ENCODE results near the gene TICRR. TPM values are rescaled to one million over a fixed set of nuclear protein-coding genes. Genes with fewer than 3 reads are reported as not detected.

Gene TICRR
- total and polyA plus RNA-seq, 2 experiments from 2014 or later: 2.7 to 11.0 TPM

GRCh38 chr15:89665449-89666181 lies 90.3 kb downstream of the TICRR start:
- H3K9me3 ChIP-seq (ENCODE audit: low read depth): no peaks in the 10 kb centered on the region
- H3K4me1 ChIP-seq (ENCODE audit: low read depth): no peaks in the 10 kb centered on the region
- H3K36me3 ChIP-seq: no peaks in the 10 kb centered on the region
- peak overlapping the region; percentile 8 for H3K27ac ChIP-seq
- H3K4me3 ChIP-seq: peak overlapping the region; percentile 8
- DNase-seq (ENCODE audit: low read depth in 1 of 2, low spot score in 1 of 2): peak; percentile 73 to 74
- no peak for TF ChIP-seq CTCF (IDR thresholded peaks at IDR 0.05; ENCODE audit: low read depth, low read length)
- no peaks in the 10 kb centered on the region for H3K27me3 ChIP-seq

GRCh38 chr15:89666184-89666857 lies 91.1 kb downstream of the TICRR start:
- no peaks in the 10 kb centered on the region for H3K4me1 ChIP-seq (ENCODE audit: low read depth)
- H3K27me3 ChIP-seq: no peaks in the 10 kb centered on the region
- DNase-seq (ENCODE audit: low read depth in 1 of 2, low spot score in 1 of 2): peak in 1 of 2 donors; percentile 29
- no peaks in the 10 kb centered on the region for H3K9me3 ChIP-seq (ENCODE audit: low read depth)
- no peaks in the 10 kb centered on the region for H3K36me3 ChIP-seq
- H3K27ac ChIP-seq: peak overlapping the region; percentile 8
- H3K4me3 ChIP-seq: no peak overlapping the region
- no peak for TF ChIP-seq CTCF (IDR thresholded peaks at IDR 0.05; ENCODE audit: low read depth, low read length)

- no peak overlapping the region for H3K27ac ChIP-seq
- no peaks in the 10 kb centered on the region for H3K9me3 ChIP-seq (ENCODE audit: low read depth)
- H3K36me3 ChIP-seq: no peaks in the 10 kb centered on the region
- H3K27me3 ChIP-seq: no peaks in the 10 kb centered on the region
- no peaks in the 10 kb centered on the region for H3K4me1 ChIP-seq (ENCODE audit: low read depth)
- no peak for TF ChIP-seq CTCF (IDR thresholded peaks at IDR 0.05; ENCODE audit: low read depth, low read length)
- H3K4me3 ChIP-seq: no peak overlapping the region
- DNase-seq (ENCODE audit: low read depth in 1 of 2, low spot score in 1 of 2): no peak
Observed at GRCh38 chr15:89666858-89667705, 91.8 kb downstream of the TICRR start.

- H3K27me3 ChIP-seq: no peaks in the 10 kb centered on the region
- DNase-seq (ENCODE audit: low read depth in 1 of 2, low spot score in 1 of 2): no peak
- H3K4me1 ChIP-seq (ENCODE audit: low read depth): no peaks in the 10 kb centered on the region
- no peaks in the 10 kb centered on the region for H3K9me3 ChIP-seq (ENCODE audit: low read depth)
- H3K36me3 ChIP-seq: no peaks in the 10 kb centered on the region
- H3K27ac ChIP-seq: no peak overlapping the region
- no peak overlapping the region for H3K4me3 ChIP-seq
- no peak for TF ChIP-seq CTCF (IDR thresholded peaks at IDR 0.05; ENCODE audit: low read depth, low read length)
Observed at GRCh38 chr15:89667706-89667960, 92.4 kb downstream of the TICRR start.

GRCh38 chr15:89668171-89668570 lies 92.9 kb downstream of the TICRR start:
- TF ChIP-seq CTCF (IDR thresholded peaks at IDR 0.05; ENCODE audit: low read depth, low read length): no peak
- no peak overlapping the region for H3K27ac ChIP-seq
- H3K4me3 ChIP-seq: no peak overlapping the region
- no peaks in the 10 kb centered on the region for H3K4me1 ChIP-seq (ENCODE audit: low read depth)
- H3K9me3 ChIP-seq (ENCODE audit: low read depth): no peaks in the 10 kb centered on the region
- H3K27me3 ChIP-seq: no peaks in the 10 kb centered on the region
- no peaks in the 10 kb centered on the region for H3K36me3 ChIP-seq
- DNase-seq (ENCODE audit: low read depth in 1 of 2, low spot score in 1 of 2): no peak
